ENCODE measurements around the gene GLUD1.
"Not testable (repeated sequence)": the region's sequence is repeated elsewhere in the genome, so short reads cannot be mapped to it uniquely, and the experiment has no call there.

- TF ChIP-seq CTCF (tag by site-specific recombination; IDR thresholded peaks at IDR 0.05); ATF2 (tag by site-specific recombination; IDR thresholded peaks at IDR 0.05; ENCODE audit: low read depth); ZNF362 (tag by site-specific recombination; IDR thresholded peaks at IDR 0.05): not testable (repeated sequence)
Measured at GRCh38 chr10:87082219-87082618, 12.4 kb downstream of the GLUD1 start.
